IPS-NIHi7 (cell line): ENCODE data around the gene NPC2.
A peak's percentile ranks its signal among the peaks of the same experiment; 100 is the strongest.

Source experiments
- DNase-seq: peaks from one replicate; pipeline ENCODE4 v3.0.0; 2012; ENCODE audit warnings: mixed read lengths; ENCODE audit errors: extremely low spot score

The NPC2 gene

DNA sequence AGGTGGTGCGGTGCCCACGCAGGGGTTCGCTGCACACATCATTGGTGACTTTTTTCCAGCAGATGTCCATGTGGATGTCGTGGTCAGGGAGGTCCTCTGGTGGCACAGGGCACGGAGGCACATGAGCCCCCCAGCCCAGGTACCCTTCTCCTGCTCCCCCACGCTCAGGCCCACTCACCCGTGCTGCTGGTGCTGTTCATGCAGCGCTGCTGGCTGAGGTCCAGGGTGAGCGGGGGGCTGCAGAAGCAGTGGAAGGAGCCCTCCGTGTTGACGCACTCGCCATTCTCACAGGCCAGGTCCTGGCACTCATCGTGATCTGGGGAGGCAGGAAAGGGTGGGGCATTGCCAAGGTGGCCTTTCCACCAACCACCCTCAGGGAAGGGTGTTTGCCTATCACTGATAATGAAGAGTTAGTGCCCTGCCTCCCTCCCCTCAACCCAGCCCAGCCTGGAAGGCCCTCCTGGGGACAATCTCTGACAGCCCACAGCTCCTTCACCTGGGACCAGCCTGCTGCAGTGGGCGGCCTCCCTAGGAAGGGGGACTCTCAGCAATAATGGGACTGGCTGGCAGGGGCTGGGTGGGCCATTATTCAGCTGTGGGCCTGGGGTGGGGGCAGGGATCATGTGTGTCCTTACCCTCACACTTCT, 10.3 kb upstream of the NPC2 start:
- no peak for DNase-seq

DNA sequence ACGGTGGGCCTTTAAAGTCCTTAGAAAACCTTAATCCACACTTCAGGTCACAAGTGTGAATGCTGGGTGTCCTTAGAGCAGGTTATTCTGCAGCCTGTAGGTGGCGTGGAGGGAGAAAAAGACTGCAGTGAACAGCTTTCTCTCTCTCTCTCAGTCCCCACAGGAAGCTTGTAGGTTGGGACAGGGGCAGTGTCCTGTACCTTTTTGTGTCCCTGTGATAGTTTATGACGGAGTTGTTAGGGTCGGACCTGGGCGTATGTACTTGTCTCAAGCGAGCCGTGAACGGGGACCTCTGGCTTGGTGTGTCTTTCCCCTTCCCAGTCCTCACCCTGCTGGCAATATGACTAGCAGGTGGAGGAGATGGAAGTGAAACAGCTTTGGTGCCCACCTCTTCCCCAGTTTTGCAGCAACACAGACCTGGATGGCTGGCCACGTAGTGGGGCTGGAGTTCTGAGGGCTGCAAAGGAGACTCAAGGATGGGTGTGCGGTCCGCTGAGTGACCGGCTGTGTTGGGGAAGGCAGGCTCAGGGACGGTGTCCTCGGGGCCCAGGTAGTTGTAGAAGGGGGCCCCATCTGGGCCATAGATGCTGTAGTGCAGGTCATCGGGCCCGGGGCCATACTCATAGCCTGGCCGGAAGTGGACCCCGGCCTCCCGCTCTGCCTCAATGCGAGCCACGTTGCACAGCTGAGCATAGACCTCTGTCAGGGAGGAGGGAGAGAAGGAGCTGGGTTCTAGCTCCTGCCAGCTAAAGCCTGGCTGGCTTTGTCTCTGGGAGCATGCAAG, 9.3 kb upstream of the NPC2 start:
- DNase-seq, result no peak

GRCh38 chr14:74501691-74502090, 8.6 kb upstream of the NPC2 start:
- DNase-seq, result no peak

GRCh38 chr14:74501135-74501614, 8.1 kb upstream of the NPC2 start:
- DNase-seq, result peak; percentile 80

- DNase-seq, result peak; percentile 36
Measured at GRCh38 chr14:74500417-74501134, 7.5 kb upstream of the NPC2 start.

GRCh38 chr14:74495356-74495755, 2.3 kb upstream of the NPC2 start:
- DNase-seq, result no peak

- peak; percentile 99 for DNase-seq
Measured at GRCh38 chr14:74493343-74494261, 497 bp upstream of the NPC2 start, which contains the start of gene ISCA2. Gene ISCA2, plus strand, starts transcription at chr14:74493765. Its CDS starts 10 bp downstream, at chr14:74493775.

GRCh38 chr14:74491956-74492775, 939 bp downstream of the NPC2 start:
- no peak for DNase-seq

DNA sequence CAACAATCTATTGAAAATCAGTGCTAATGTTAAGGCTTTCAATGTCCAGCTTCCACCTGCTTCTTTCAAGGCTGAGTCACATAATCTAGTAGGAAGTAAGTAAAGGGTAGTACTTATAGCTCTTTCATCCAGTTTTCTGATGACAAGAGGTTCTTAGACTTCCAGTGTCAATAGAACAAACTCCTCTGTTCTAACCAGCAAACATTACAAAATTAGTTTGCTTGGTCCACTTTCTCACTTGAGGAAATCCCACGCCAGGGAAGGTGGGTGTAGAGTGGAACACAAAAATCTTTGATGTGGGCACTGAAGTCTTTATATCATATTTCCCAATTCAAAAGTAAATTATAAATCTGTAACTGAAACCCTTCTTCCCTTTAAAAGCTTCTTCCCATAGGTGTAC, 2.6 kb downstream of the NPC2 start:
- no peak for DNase-seq

DNA sequence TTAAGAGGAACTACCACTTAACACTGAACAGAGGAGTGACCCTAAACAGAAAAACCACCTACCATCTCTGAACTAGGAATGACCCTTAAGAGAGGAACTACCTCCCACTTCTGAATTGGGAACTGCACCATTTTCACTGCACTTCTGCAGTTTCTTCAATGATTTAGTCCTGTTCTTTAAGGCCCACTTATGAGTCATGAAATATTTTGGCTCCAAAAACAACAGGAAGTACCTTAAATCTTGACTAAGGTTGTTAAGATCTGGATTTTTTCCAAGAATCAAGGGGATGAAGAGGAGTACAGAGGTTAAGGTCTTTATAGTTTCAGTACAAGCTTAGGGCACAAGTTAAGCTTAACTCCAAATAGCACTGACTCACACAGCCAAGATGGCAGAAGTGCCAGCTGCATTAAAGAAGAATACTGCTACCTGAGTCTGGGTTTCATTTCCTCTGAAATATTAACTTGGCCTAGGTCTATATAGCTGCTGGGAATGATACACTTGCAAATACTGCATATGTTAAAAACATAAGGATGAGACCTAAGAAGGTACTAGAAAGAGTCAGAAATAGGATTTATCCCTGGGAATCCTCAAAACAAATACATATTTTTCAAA, 4.2 kb downstream of the NPC2 start:
- no peak for DNase-seq

GRCh38 chr14:74486164-74486563, 6.9 kb downstream of the NPC2 start:
- no peak for DNase-seq

GRCh38 chr14:74483321-74483720, 9.8 kb downstream of the NPC2 start:
- no peak for DNase-seq

- DNase-seq, result no peak
Measured at GRCh38 chr14:74482571-74482970, 10.5 kb downstream of the NPC2 start.

GRCh38 chr14:74480046-74480445, 13.1 kb downstream of the NPC2 start:
- DNase-seq, result no peak

DNA sequence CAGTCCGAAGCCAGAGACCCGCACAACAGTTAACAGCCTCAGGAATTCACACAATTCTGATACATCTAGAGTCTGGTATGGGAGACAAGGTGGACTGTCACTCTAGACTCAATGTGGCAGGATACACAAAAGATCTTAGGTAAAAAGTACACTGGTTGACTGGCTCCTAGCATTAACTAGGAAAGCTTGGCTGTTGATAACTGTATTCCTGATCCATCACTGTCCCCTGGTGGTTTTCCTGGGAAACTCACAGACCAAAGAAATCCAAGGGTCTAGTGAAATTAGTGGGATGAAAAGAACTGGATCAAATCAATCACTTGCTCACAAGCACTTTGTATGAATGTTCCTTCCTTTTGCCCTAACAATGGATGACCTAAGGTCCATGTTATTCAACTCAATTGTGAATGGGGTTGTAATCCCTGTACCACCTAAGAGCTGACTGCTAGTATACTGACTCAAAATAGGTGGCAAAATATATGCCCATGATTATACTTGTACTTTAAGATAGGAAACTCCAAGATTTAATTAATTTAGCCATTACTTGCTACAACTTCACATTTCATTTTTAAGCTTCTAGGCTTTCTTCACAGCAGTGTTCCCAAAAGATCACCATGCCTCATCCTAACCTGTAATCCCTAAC, 14.0 kb downstream of the NPC2 start:
- DNase-seq, result peak; percentile 60

- no peak for DNase-seq
Measured at GRCh38 chr14:74476607-74477006, 16.5 kb downstream of the NPC2 start.

GRCh38 chr14:74476107-74476506, 17.0 kb downstream of the NPC2 start:
- no peak for DNase-seq

- DNase-seq, result no peak
Measured at GRCh38 chr14:74475678-74476077, 17.4 kb downstream of the NPC2 start.

DNA sequence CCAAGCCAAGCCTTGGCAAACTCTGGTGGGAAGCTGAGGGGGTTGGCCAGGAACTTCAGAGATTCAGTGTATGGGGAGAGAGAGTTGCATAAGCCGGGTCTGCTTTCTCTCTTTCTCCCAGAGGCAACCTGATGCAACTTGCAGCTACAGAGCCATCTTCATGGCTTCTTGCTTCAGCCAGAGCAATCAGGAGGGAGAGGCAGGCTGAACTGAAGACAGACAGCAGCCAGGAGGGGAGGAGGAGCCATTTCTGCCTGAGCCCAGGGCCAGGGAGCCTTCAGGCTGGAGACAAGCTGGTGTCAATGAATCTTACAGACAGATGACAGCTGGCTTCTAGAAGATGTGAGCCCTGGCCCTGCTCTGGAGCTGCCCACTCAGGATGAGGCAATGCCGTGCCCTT, 18.7 kb downstream of the NPC2 start:
- no peak for DNase-seq

GRCh38 chr14:74472601-74473000, 20.5 kb downstream of the NPC2 start:
- no peak for DNase-seq
